NOMO-1 (cell line): Measurements from ENCODE around the gene ATF2.
A peak's percentile ranks its signal among the peaks of the same experiment; 100 is the strongest.

Source experiments
- DNase-seq, 2 experiments: peaks; one replicate each; lab custom pipeline; 2025; ENCODE audit not compliant: unreplicated experiment in 2 of 2; lab: John Stamatoyannopoulos, UW

Gene ATF2

DNA sequence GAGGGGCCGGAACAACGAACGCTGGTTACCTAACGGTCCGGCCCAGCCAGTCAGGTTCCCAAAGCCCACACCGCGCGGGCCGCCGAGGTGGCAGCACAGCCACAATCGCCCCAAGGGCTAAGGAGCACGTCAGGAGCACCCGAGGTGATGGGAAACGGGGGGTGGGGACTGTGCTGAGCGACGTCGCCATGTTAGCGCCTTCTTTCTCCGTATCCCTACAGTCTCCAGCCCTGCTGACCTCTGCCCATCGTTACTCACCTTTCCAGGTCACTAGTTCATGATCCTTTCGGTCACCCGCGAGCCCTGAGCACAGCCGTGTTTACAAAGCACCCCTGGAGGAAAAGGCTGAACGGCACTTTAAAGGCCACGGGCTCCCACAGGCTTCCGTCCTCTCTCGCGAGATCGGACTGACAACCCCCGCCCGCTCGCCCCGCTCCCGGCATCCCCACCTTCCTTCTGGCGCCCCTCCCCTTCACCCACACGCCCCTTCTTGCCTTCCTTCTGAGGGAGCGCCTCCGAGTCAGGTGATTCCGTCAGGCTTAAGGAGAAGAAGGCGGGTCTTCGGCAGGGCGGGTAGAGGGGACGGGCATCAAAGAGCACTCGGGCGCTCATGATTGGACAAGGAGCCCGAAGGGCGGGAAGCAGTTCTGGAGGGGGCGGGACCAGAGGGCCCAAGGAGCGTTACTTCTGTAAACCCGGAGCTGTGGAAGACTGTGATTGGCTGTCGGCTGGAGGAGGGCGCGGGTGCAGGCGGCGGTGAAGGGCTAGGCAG is at the start of gene ATF2:
Gene ATF2, minus strand, starts transcription at position 412 of the 772 bp plus-strand sequence. CDS start 31,760 bp downstream, outside the sequence.
- peak; percentile 99 for DNase-seq

DNA sequence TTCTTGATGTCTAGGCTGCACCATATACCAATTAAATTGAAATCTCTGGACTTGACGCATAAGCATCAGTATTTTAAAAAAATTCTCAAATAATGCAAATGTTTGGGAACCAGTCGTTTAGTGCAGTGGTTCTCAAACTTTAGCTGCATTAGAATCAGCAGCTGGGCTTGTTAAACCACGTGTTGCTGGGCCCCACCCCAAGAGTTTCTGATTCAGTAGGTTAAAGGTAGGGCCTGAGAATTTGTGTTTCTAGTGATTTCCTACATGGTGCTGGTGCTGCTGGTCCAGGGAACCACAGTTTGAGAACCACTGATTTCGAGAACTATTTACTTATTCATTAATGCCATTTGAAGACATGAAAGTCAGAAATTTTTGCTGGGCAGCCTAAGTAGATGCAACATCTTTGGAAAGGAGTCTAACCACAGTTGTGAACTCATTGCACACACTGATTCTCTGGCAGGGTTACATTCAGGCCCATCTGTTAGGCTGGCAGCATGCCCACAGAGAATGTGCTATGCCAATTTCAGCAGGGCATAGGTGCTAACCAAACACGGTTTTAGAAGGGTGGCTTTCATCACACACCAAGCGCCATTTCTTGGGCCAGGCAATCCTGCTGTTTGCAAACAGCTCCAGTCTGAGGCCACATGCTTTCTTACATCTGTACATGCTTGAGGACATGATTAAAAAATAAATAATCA is 39.9 kb upstream of the ATF2 start:
- DNase-seq, result no peak

GRCh38 chr2:175206866-175207265 is 38.9 kb upstream of the ATF2 start:
- no peak for DNase-seq

DNA sequence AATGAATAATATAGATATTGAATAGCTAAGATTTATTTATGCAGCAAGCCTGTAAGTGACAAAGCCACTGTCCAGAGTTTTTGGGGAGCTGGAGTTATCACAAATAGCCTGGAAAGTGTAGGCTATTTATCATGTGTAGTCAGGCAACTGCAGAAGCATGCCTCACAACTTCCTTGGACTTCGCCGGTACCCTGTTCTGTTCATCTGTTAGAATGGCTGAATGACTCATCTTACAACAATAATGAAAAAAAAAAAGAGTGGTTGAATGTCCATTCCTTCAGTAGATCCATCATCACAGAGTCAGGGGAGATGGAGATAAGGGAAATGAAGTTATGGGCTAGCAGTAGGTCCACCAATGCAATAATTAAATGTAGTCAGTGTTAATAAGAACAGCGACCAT is 37.5 kb upstream of the ATF2 start:
- DNase-seq, result no peak

DNA sequence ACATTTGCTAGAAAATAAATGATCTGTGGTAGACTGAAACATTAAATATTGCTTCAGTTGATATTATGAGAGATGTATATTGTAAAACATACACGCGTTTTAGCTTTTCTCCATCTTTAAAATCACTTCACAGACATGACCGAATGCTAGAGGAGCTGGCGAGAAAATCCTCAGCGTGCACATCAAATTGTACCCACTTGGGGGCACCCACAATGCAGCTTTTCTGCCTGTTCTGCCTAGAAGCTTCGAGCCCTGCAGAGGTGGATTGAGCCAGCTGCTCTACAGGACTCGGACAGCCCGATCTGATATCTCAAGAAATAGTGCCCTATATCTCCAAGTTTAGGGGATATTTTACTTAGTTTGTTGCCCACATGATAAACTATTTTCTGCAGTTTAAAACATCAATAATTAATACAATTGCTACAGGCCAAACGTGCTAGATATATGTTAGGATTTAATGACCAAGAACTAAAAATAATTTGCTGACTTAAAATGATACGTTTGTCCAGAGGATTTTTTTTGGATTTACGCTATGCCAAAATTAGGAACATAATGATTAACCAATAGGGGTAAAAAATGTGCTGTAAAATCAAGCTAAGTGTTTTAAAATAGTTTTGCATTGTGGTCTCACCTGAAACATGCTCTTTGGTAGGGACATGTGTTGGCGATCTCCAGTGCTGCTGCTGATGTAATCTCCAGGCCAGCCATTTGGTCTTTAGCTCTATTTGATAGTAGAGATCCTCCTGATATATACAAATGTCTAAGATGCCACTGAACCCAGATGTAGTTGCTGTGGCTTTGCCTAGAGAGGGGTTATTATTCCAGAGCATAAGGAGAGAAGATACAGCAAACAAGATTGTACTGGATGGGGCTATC is 35.9 kb upstream of the ATF2 start:
- peak; percentile 21 to 38 for DNase-seq

GRCh38 chr2:175195012-175195411 is 27.0 kb upstream of the ATF2 start:
- no peak for DNase-seq

DNA sequence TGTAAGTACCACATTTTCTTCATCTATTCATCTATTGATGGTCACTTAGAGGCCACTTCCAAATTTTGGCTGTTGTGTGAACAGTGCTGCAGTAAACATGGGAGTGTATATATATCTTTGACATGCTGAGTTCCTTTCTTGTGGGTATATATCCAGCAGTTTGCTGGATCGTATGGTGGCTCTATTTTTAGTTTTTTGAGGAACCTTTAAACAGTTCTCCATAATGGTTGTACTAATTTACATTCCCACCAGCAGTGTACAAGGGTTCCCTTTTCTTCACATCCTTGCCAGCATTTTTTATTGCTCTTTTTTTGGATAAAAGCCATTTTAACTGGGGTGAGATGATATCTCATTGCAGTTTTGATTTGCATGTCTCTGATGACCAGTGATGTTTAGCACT is 20.8 kb upstream of the ATF2 start:
- DNase-seq, result no peak

DNA sequence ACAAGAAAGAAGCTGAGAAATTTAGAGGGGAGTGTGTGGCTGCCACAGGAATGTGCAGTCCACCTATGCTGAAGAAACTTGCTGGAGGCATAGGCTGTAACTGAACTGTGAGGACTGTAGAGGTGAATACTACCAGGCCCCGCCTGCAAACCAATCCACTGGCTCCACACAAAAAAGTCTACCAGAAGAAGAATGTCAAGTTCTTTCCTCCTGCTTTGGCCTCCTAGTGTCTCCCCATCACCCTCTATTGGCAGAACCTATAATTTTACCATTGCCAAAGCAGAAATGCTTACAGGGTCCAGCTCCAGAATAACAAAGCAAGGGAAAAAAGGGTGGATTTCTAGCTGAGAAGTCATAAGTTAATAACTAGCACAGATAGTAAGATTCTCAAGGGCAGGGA is 19.4 kb upstream of the ATF2 start:
- peak in 1 of 2 experiments; percentile 2 for DNase-seq

DNA sequence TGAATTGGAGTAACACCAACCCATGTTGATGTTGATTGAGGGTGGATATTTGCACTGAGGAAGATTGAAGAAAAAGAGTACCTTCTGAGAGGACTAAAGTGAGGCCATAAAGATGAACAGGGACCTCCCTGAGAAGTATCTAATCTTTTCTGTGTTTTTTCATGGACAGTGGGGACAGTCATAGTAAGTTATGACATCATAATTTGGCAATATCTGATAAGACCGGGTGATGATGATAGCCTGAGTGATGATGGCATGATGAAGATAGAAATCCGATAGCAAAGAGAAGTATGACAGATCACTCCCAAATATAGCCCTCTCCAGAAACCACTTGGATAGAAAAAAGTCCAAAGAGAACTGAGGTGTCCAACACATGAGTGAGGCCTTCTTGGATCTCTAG is 15.7 kb upstream of the ATF2 start:
- no peak for DNase-seq

DNA sequence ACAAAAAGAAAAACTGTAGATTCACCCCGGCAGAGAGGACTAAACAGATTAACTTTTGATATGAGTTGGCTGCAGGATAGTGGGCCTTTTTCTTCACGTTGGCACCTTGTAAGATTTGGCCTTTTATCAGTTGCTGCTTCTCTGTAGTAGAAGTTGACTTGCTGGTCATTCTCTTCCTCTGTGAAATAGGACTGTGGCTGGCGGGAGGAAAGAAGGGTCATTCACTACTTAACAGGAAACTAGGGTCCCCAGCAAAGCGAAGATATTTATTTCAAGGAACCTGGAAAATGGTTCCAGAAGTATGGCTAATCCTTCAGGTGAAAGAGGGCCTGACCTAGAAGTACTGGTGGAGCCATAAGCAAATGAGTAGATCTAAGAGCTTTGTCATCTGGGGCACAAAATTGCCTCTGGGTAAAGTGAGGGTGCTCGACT is 13.9 kb upstream of the ATF2 start:
- no peak for DNase-seq

- peak; percentile 80 to 91 for DNase-seq
Measured at GRCh38 chr2:175181104-175181876, 13.3 kb upstream of the ATF2 start, which contains the start of gene ATP5MC3. ATP5MC3 (minus strand) TSS chr2:175181710; CDS start chr2:175181393, 317 bp downstream.

- DNase-seq, result peak; percentile 67 to 77
Measured at GRCh38 chr2:175180701-175181103, 12.7 kb upstream of the ATF2 start.

DNA sequence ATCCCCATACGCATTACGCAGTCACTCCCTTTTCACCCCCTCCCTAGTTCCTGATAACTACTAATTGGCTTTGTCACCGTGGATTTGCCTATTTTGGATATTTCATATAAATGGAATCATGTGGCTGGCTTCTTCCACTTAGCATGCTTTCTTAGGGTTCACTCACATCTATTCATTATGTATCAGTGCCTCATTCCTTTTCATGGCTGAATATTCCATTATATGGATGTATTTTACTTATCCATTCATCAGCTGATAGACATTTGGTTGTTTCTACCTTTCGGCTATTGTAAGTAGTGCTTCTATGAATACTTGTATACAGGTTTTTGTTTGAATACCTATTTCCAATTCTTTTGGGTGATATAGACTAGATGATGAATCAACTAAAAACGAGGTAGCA is 8.6 kb upstream of the ATF2 start:
- DNase-seq, result no peak

DNA sequence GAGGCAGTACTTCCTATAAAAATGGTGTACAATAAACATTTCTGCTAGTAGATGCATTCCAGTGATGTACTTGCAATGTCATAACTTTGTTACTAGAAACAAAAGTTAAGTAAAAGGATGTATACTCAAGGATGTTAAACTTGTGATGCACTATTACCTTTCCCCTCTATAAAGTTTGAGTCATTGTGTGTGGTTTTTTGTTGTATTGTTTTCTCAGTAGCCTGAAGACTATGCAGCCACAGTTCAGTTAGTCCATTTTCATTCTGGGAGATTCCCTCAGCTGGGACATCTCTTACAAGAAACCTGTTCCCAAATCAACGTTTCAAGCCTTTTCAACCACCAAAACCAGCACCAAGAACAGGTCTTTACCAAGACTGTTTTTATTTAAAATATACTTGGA is 7.9 kb upstream of the ATF2 start:
- no peak for DNase-seq

GRCh38 chr2:175175320-175175719 is 7.3 kb upstream of the ATF2 start:
- no peak for DNase-seq

- DNase-seq, result peak; percentile 4 to 11
Measured at GRCh38 chr2:175170659-175171304, 2.8 kb upstream of the ATF2 start.

GRCh38 chr2:175169191-175169590 is 1.2 kb upstream of the ATF2 start:
- no peak for DNase-seq

- peak in 1 of 2 experiments; percentile 58 for DNase-seq
Measured at GRCh38 chr2:175168564-175168945, 552 bp upstream of the ATF2 start.

- DNase-seq, result peak in 1 of 2 experiments; percentile 43
Measured at GRCh38 chr2:175167076-175167791, 769 bp downstream of the ATF2 start.
